Bladder microvascular endothelial cell (primary cell): ENCODE measurements around the gene GJA8. TPM values are rescaled to one million over a fixed set of nuclear protein-coding genes. Genes with fewer than 3 reads are reported as not detected.

Experiments used
- total RNA-seq: library from RNA; depleted of rRNA; stranded (reverse); fragments of >200 nt; gene quantifications from 2 replicates; pipeline ENCODE4 v1.2.3, GENCODE V29; 2014

The GJA8 gene
- total RNA-seq: not detected in 2 replicates

GRCh38 chr1:147902253-147902845 lies at the start of gene GJA8:
GJA8 (plus strand) TSS chr1:147902795; CDS start chr1:147907956, 5,161 bp downstream.

GRCh38 chr1:147928236-147929132 lies 25.9 kb downstream of the GJA8 start, which contains the start of gene GPR89B:
GPR89B (plus strand) TSS chr1:147928420; CDS start chr1:147928537, 117 bp downstream.

Other genes with a start within 250 kb of the GJA8 start
- gene ACP6, start 232.3 kb upstream of the GJA8 start, total RNA-seq: 1.8 and 3.4 TPM in 2 replicates
- 0.32 and 0.76 TPM in 2 replicates for gene GJA5, start 142.2 kb upstream of the GJA8 start, total RNA-seq
- gene GPR89B, start 25.6 kb downstream of the GJA8 start, total RNA-seq: 9.7 and 12.5 TPM in 2 replicates
- 2.9 and 6.7 TPM in 2 replicates for gene NBPF11, start 249.5 kb downstream of the GJA8 start, total RNA-seq